PC-3 (cell line): ENCODE measurements around the gene GALNTL6.

Experiments
- EZH2 ChIP-seq: fragments of 300-600 bp; sonication (generic); IDR thresholded peaks from one replicate; pipeline ENCODE4 v1.6.1; 2017; ENCODE audit warnings: antibody characterized with exemption, mild to moderate bottlenecking, low read length; ENCODE audit not compliant: unreplicated experiment
- EZH2phosphoT487 ChIP-seq: fragments of 300-600 bp; sonication (generic); IDR thresholded peaks from 2 replicates; pipeline ENCODE4 v1.6.1; 2018; ENCODE audit warnings: mild to moderate bottlenecking, antibody characterized with exemption, low read length, borderline replicate concordance
- TF ChIP-seq, protein P1 (sequence below): fragments of 300-600 bp; sonication (generic); conservative IDR thresholded peaks from 2 replicates; pipeline ENCODE4 v1.5.1; 2017; ENCODE audit warnings: antibody characterized with exemption, low read depth, mild to moderate bottlenecking, low read length

DNA sequence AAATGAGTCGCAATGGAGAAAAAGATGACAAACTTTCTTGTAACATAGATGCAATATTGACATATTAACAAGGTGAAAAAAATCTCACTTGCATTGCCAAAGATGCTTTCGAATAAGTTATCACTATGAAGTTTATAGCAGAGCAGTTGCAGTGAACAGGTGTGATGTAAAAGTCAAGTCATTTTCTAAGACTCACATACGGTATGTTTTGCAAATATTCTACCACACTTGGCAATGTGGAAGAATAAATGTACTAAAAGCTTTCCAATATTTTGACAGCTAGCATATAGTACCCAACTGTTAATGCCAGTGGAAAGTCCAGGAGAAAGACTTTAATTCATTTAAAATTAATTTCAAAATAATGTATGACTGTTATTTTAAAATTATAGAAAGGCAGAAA, 76.5 kb downstream of the GALNTL6 start:
- TF ChIP-seq, protein P1, sequence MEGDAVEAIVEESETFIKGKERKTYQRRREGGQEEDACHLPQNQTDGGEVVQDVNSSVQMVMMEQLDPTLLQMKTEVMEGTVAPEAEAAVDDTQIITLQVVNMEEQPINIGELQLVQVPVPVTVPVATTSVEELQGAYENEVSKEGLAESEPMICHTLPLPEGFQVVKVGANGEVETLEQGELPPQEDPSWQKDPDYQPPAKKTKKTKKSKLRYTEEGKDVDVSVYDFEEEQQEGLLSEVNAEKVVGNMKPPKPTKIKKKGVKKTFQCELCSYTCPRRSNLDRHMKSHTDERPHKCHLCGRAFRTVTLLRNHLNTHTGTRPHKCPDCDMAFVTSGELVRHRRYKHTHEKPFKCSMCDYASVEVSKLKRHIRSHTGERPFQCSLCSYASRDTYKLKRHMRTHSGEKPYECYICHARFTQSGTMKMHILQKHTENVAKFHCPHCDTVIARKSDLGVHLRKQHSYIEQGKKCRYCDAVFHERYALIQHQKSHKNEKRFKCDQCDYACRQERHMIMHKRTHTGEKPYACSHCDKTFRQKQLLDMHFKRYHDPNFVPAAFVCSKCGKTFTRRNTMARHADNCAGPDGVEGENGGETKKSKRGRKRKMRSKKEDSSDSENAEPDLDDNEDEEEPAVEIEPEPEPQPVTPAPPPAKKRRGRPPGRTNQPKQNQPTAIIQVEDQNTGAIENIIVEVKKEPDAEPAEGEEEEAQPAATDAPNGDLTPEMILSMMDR: no peak
- no peak for TF ChIP-seq EZH2
- no peak for TF ChIP-seq EZH2phosphoT487
